Measurements from ENCODE around the gene PLA2G7. TPM values are rescaled to one million over a fixed set of nuclear protein-coding genes. Genes with fewer than 3 reads are reported as not detected.

Gene PLA2G7
- total and polyA plus RNA-seq, 10 of the 15 experiments (the other 5 are each of a cell fraction or from before 2014, with no cell fraction given), result not detected

- TF ChIP-seq STAT3 (IDR thresholded peaks at IDR 0.05; ENCODE audit: low read depth, low read length), result no peak
Measured at GRCh38 chr6:46751658-46752057, 16.5 kb upstream of the PLA2G7 start (continued).

- in situ Hi-C loops (cut with MboI), result no loop called here
- ATAC-seq (no peak), FAIRE-seq (no peak), DNase-seq (ENCODE audit: low read depth, low spot score) (no peak)
- Histone ChIP-seq H3K27me3 (replicated peaks in 1 of 2; ENCODE audit: control insufficient read depth in 2 of 2, insufficient read depth in 2 of 2, low read length in 1 of 2) (no peaks in the 10 kb centered on the region), H3K4me3 (no peak overlapping the region), H3K36me3 (ENCODE audit: control insufficient read depth in 2 of 2, insufficient read depth in 2 of 2, low read length in 1 of 2) (no peaks in the 10 kb centered on the region), H3K79me2 (ENCODE audit: control insufficient read depth, insufficient read depth, low read length) (no peaks in the 10 kb centered on the region), H3K4me1 (ENCODE audit: control insufficient read depth, insufficient read depth, low read length) (no peaks in the 10 kb centered on the region), H3K9me3 (replicated peaks; ENCODE audit: control insufficient read depth, insufficient read depth, low read length) (no peaks in the 10 kb centered on the region), H3K4me2 (ENCODE audit: control insufficient read depth, insufficient read depth) (no peak overlapping the region), H3K9ac (ENCODE audit: control insufficient read depth, insufficient read depth, low read length) (no peak overlapping the region), H3K27ac (ENCODE audit: control insufficient read depth, insufficient read depth) (no peak overlapping the region), H2AFZ (ENCODE audit: control insufficient read depth, low read depth, low read length) (no peak overlapping the region), H4K20me1 (ENCODE audit: control insufficient read depth, insufficient read depth) (no peaks in the 10 kb centered on the region)
- ChIA-PET RAD21 (ENCODE audit: unreplicated experiment) (no interaction called here), POLR2A (no interaction called here), CTCF (interaction anchor here (0.6 kb wide), 1 partner anchor 236 kb away, joined by 3 read pairs; no protein-coding TSS in a partner anchor), SMC1A (ENCODE audit: uncharacterized antibody, unreplicated experiment) (no interaction called here)
- TF ChIP-seq NKRF (conservative IDR thresholded peaks at IDR 0.05), result no peak
- TF ChIP-seq BCLAF1 (IDR thresholded peaks at IDR 0.05), result no peak
- intact Hi-C loops (cut with micrococcal nuclease; ENCODE audit: unreplicated experiment), result no loop called here
- no TSS peak for BruUV-seq (replicated peaks)
- WGBS (ENCODE audit: insufficient coverage, insufficient replicate concordance, low lambda C conversion rate, missing lambda C conversion rate), result 51% methylated on average over 5 of the region's 5 CpGs
Measured at GRCh38 chr6:46749731-46750130, 14.6 kb upstream of the PLA2G7 start.

Data from GM12878 (cell line).